Endodermal cell (in vitro differentiated cells): ENCODE results near the gene MRGPRD. TPM values are rescaled to one million over a fixed set of nuclear protein-coding genes. Genes with fewer than 3 reads are reported as not detected.

Experiments used
- DNase-seq: peaks from one replicate; pipeline ENCODE4 v3.0.0-alpha.2; 2017
- H3K27ac ChIP-seq: 2 replicates; pipeline ENCODE4 v1.5.1; 2013; ENCODE audit warnings: mild to moderate bottlenecking, low read depth, low read length, moderate library complexity
- H3K27me3 ChIP-seq: 2 replicates; pipeline ENCODE4 v1.6.1; 2013; ENCODE audit warnings: mild to moderate bottlenecking, low read length, moderate library complexity; ENCODE audit not compliant: insufficient read depth, control insufficient read depth, poor library complexity, severe bottlenecking
- H3K36me3 ChIP-seq: 2 replicates; pipeline ENCODE4 v1.7.0; 2013; ENCODE audit warnings: mild to moderate bottlenecking, low read length, moderate library complexity; ENCODE audit not compliant: control insufficient read depth, insufficient read depth
- H3K4me1 ChIP-seq: one replicate; pipeline ENCODE4 v1.7.0; 2013; ENCODE audit warnings: low read length; ENCODE audit not compliant: control insufficient read depth, insufficient read depth
- H3K4me3 ChIP-seq: 2 replicates; pipeline ENCODE4 v1.5.1; 2013; ENCODE audit warnings: mild to moderate bottlenecking, low read length, moderate library complexity
- H3K9ac ChIP-seq: 2 replicates; pipeline ENCODE4 v1.6.1; 2013; ENCODE audit warnings: mild to moderate bottlenecking, low read length, moderate library complexity; ENCODE audit not compliant: poor library complexity, severe bottlenecking; ENCODE audit errors: extremely low read depth
- H3K9me3 ChIP-seq: 2 replicates; pipeline ENCODE4 v1.6.1; 2013; ENCODE audit warnings: mild to moderate bottlenecking, low read length, moderate library complexity; ENCODE audit not compliant: control insufficient read depth
- H3K27ac Mint-ChIP-seq: 2 replicates; pipeline ENCODE4 v1.8.0; 2020; ENCODE audit warnings: mixed read lengths
- H3K27me3 Mint-ChIP-seq: 2 replicates; pipeline ENCODE4 v1.8.0; 2021; ENCODE audit warnings: mild to moderate bottlenecking, mixed read lengths; ENCODE audit not compliant: insufficient read depth
- H3K36me3 Mint-ChIP-seq: 2 replicates; pipeline ENCODE4 v1.8.0; 2020; ENCODE audit warnings: low read depth, mixed read lengths
- H3K4me1 Mint-ChIP-seq: 2 replicates; pipeline ENCODE4 v1.8.0; 2020; ENCODE audit warnings: mixed read lengths
- H3K4me3 Mint-ChIP-seq: 2 replicates; pipeline ENCODE4 v1.8.0; 2020; ENCODE audit warnings: mild to moderate bottlenecking, moderate library complexity, mixed read lengths
- H3K9me3 Mint-ChIP-seq: 2 replicates; pipeline ENCODE4 v1.8.0; 2020; ENCODE audit warnings: mild to moderate bottlenecking, mixed read lengths
- WGBS, 2 experiments: methylation state at CpG; one replicate each; pipeline versions ENCODE4 v1.1.5 to v1.1.7; 2013; ENCODE audit warnings: missing lambda C conversion rate in 2 of 2, mixed read lengths in 1 of 2; ENCODE audit not compliant: insufficient coverage in 1 of 2, insufficient read length in 1 of 2; 5-methylcytosine and 5-hydroxymethylcytosine counted together
- total RNA-seq, 2 donors: library from RNA; stranded (reverse); fragmentation: NEBNext Ultra II Directional in 1 of 2; extraction: Animal tissue kit (Norgen Biotek cat#: 25700) in 1 of 2; gene quantifications; 2 replicates in 1 of 2; 3 replicates in 1 of 2; pipeline ENCODE4 v1.2.1, GENCODE V29; 2021
- TF ChIP-seq, protein P1 (sequence below): fragments of 200-600 bp; sonication (generic); conservative IDR thresholded peaks from 2 replicates; pipeline ENCODE4 v1.5.0; 2021; ENCODE audit warnings: antibody characterized with exemption, mild to moderate bottlenecking

The MRGPRD gene
- total RNA-seq, 2 donors from 2014 or later = not detected

DNA sequence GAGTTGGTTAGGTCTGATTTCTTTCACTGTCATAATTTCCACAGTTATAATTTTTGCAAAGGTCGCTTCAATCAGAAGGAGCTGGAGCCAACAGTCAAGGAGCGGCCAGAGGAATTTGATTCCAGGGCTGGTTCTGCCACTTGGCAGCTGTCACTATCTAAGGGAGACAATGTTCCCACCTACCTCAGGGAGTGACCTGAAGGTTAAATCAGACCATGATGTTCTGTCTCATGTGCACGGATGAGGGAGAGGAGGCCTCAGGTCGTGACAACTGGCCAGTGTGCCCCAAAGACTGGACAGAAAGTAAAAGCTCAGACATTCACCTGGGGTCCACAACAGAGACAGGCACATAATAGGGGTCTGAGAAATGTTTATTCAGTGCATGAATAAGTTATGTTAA lies 7.6 kb downstream of the MRGPRD start:
- no peaks in the 10 kb centered on the region for H3K27me3 ChIP-seq
- H3K9ac ChIP-seq = no peak overlapping the region
- Mint-ChIP-seq H3K4me3 (no peak overlapping the region), H3K36me3 (no peaks in the 10 kb centered on the region), H3K4me1 (no peaks in the 10 kb centered on the region), H3K27ac (no peak overlapping the region), H3K9me3 (peaks cover 6% of the 10 kb centered on the region), H3K27me3 (no peaks in the 10 kb centered on the region)
- WGBS, 2 experiments = 82 to 96% methylated on average over 4 of the region's 4 CpGs
- no peak overlapping the region for H3K4me3 ChIP-seq
- TF ChIP-seq, protein P1, sequence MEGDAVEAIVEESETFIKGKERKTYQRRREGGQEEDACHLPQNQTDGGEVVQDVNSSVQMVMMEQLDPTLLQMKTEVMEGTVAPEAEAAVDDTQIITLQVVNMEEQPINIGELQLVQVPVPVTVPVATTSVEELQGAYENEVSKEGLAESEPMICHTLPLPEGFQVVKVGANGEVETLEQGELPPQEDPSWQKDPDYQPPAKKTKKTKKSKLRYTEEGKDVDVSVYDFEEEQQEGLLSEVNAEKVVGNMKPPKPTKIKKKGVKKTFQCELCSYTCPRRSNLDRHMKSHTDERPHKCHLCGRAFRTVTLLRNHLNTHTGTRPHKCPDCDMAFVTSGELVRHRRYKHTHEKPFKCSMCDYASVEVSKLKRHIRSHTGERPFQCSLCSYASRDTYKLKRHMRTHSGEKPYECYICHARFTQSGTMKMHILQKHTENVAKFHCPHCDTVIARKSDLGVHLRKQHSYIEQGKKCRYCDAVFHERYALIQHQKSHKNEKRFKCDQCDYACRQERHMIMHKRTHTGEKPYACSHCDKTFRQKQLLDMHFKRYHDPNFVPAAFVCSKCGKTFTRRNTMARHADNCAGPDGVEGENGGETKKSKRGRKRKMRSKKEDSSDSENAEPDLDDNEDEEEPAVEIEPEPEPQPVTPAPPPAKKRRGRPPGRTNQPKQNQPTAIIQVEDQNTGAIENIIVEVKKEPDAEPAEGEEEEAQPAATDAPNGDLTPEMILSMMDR = no peak
- H3K9me3 ChIP-seq = peaks cover 8% of the 10 kb centered on the region
- no peaks in the 10 kb centered on the region for H3K36me3 ChIP-seq
- DNase-seq = no peak
- H3K4me1 ChIP-seq = no peaks in the 10 kb centered on the region
- no peak overlapping the region for H3K27ac ChIP-seq

DNA sequence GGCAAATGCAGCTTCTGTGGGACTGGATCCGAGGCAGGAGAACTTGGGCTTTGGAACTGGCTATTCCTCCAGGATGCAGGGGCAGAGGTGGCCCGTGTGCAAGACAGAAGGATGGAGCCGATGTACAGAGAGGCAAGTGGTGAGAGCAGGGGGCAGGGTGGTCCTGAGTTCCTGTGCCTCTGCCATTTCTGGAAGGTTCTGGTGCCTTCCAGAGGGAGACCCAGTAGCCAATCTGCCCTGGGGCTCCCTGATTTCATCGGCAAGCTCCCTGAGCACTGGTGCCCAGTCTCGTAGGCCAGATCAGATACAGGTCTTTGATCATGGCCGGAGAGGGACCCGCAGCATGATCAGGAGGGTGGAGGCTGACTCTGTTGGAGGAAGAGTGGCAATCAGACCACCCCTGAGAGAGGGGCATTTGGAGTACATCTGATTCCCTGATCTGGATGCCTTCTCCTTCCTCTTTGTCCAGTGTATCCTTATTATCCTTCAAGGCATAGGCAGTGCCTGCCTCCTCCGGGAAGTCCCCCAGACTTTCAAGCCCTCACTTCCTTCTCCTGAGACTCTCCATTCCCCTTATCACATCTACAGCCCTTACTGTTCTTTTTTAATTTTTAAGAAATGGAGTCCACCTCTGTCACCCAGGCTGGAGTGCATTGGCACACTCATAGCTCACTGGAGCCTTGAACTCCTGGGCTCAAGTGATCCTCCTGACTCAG lies 9.7 kb downstream of the MRGPRD start:
- H3K36me3 Mint-ChIP-seq = no peaks in the 10 kb centered on the region
- no peak overlapping the region for H3K4me3 Mint-ChIP-seq
- H3K4me3 ChIP-seq = no peak overlapping the region
- no peak overlapping the region for H3K9ac ChIP-seq
- peaks cover 8% of the 10 kb centered on the region for H3K9me3 ChIP-seq
- 91 to 92% methylated on average over 7 to 8 of the region's 8 CpGs for WGBS, 2 experiments
- H3K9me3 Mint-ChIP-seq = peaks cover 6% of the 10 kb centered on the region
- H3K36me3 ChIP-seq = no peaks in the 10 kb centered on the region
- H3K27me3 Mint-ChIP-seq = no peaks in the 10 kb centered on the region
- no peaks in the 10 kb centered on the region for H3K27me3 ChIP-seq
- no peak overlapping the region for H3K27ac Mint-ChIP-seq
- H3K4me1 ChIP-seq = no peaks in the 10 kb centered on the region
- DNase-seq = no peak
- TF ChIP-seq, protein P1 = no peak
- H3K4me1 Mint-ChIP-seq = no peaks in the 10 kb centered on the region
- no peak overlapping the region for H3K27ac ChIP-seq

DNA sequence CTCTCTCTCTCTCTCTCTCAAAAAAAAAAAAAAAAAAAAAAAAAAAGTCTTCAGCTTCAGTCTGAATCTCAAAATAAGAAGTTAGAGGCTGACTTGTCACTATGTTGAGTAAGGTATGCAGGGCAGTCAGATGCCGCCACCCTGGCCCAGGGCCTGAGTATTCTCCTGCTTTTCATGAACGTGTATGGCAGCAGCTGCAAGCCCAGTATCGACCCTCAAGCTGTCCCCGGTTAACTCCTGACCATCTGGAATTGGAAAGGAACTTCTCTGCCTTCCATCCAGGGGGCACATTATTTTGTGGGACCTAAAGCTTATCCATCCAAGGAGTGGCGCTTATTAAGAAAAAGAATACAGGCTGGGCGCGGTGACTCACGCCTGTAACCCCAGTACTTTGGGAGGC lies 11.4 kb downstream of the MRGPRD start:
- no peak overlapping the region for H3K9ac ChIP-seq
- Mint-ChIP-seq H3K4me1 (no peaks in the 10 kb centered on the region), H3K9me3 (no peaks in the 10 kb centered on the region), H3K27ac (no peak overlapping the region), H3K27me3 (no peaks in the 10 kb centered on the region), H3K36me3 (no peaks in the 10 kb centered on the region), H3K4me3 (no peak overlapping the region)
- 79 to 92% methylated on average over 3 to 8 of the region's 8 CpGs for WGBS, 2 experiments
- H3K27ac ChIP-seq = no peak overlapping the region
- no peaks in the 10 kb centered on the region for H3K4me1 ChIP-seq
- no peak overlapping the region for H3K4me3 ChIP-seq
- no peak for DNase-seq
- no peaks in the 10 kb centered on the region for H3K36me3 ChIP-seq
- H3K9me3 ChIP-seq = no peaks in the 10 kb centered on the region
- TF ChIP-seq, protein P1 = no peak
- H3K27me3 ChIP-seq = no peaks in the 10 kb centered on the region
